Measurements from ENCODE around the gene METTL25.

METTL25 gene

DNA sequence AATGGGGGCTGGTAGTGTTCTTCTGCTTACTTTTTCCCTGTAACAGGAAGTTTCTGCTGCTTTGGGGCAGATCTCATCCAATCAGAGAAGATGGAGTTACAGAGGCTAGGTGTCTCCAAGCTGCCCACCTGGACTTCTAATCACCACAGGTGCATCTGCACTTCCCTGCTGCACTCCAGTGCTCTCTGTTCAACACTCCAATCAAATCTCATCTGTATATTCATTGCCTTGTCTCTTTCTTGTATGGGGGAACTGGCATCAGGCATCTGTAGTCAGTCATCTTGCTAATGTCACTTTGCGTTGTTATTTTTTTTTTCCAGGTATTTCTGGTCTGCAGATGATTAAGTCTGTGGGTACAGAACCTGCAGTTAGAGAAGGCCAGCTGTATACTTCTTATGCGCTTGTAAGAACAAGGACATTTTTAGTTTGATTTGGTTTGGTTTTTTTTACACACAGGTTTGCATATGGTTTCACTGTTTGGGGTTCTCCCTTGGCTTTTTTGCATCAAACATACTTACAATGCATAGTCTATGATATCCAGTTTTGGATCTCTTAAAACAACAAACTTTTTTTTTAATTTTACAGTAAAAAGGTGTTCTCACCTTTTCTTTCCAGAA, 116.0 kb downstream of the METTL25 start:
- no peak for DNase-seq

DNA sequence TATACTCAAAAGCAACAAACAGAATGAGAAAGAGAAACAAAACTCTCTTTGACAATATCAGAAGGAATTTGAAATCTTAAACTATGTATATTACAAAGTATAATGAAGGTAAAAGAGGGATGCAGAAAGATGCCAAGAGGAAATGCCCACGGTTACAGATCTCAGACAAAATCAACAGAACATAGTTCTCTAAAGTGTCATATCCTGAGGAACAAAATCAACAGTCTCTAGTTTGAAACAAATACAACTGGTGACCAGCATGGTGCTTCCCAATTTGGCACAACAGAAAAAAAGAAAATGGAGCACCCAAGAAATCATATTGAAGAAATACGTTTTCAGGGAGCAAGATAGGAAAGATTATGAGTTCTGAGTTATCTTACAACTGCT, 116.5 kb downstream of the METTL25 start:
- DNase-seq: no peak

DNA sequence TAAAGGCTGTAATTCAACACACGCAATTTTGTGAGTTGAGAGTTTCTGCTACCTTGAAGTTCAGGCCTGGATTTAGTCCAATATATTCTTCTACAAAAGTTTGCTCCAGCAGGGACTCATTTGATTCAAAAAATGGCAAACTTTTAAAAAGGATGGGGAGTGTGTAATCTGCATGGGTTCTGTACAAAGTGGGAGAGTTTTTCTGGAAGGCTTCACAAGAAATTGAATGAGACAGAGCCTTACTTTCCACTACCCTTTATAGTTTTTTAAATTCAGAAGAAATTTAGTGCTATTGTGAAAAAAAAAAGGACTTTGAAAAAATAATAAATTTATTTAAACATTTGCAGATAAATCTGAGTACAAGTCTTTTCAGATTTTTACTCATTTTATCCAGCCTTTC, 116.9 kb downstream of the METTL25 start:
- DNase-seq: no peak

DNA sequence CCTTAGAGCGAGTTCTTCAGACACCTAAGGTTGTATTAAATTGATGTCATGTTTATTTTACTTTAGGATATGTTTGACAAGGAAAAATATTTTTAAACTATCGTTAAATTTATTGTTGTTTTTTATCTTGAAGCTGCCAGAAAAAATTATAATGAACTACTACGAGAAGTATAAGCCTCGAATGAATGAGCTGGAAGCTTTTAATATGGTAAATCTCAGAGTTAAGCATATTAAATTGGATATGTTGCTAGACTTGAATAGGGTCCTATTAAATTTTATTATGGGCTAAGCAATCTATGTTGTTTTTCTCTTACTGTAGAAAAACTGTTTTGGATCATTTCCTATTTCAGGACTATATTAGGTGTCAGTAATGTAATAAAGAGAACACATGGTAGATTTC, 118.2 kb downstream of the METTL25 start:
- DNase-seq: no peak

DNA sequence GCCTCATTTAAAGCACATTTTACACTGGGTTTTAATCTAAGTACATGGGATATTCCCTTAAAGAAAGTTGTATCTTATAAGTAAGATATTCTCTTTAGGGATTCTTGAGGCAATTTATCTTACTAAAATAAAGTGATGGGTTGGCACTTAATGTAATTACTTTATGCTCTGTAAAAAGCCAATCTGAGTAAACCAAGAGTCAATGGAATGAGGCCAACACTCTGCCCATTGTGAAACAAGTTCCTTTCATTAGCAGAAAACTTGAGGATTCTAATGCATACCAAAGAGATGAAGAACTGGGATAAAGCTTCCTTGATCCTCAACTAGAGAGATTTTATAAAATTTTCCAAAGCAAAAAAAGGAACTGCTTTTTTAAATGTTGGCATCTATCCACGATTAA, 121.2 kb downstream of the METTL25 start:
- DNase-seq: no peak

DNA sequence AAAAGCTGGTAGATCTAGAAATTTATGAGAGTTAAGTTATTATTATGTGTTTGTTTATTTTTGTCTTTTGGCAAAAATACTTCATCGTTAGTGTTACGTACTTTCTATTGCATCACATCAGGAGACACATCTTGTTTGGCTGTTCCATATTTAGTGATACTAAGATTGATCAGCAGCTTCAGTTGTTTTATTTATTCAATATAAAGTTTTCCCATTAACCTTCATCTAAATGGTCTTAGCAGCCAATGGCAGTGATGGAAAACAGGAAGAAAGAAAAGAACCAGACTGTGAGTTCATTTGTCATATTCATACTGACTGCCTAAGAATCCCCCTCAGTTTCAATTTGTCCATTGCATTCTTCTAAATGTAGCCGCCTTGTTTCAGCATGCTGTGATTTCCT, 122.3 kb downstream of the METTL25 start:
- no peak for DNase-seq

DNA sequence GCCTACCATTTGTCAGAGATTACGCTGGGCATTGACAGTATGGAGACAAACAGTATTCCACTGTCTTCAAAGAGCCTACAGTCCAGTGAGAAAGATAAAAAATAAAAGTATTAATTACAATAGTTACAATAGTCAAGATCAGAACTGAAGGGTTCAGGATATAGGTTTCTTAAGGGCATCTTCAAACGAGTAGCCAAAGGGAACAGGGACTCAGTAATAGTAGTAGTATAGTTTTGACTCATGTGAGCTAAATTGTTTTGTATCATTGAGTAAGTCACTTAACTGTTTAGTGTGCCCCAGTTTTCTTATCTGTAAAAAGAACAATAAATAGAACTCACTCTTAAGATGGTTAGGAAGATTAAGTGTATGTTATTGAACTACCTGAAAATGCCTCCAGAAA, 123.6 kb downstream of the METTL25 start:
- no peak for DNase-seq

DNA sequence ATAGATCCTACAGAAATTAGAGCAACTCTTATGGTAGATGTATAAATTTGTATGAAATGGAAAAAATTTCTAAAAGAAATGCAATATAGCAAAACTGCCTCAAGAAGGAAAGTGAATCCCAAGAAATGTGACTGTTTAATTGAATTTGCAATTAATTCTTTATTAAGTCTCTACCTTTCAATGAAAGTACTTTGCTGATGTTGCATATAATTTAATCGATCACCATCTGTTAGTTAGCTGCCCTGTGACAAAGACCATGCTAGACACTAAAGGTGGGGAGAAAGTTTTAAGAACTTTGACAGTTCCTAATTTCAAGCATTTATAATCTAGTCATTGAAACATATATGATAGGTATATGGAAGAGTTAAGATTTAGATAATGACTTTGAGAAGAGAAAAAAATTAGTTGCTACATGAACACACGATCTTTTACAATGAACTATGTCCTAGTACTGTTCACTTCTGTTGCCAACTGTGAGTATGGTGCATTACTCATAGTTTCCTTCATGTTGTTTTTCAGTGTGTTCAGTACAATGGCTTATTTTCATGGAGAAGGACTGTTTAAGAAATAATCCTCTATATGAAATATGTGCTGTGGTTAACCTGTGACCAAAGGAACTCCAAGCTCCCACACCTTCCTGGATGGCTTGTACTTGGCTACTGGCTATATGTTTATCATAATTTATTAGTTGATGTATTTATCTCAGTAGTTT, 128.4 kb downstream of the METTL25 start:
- DNase-seq: no peak

DNA sequence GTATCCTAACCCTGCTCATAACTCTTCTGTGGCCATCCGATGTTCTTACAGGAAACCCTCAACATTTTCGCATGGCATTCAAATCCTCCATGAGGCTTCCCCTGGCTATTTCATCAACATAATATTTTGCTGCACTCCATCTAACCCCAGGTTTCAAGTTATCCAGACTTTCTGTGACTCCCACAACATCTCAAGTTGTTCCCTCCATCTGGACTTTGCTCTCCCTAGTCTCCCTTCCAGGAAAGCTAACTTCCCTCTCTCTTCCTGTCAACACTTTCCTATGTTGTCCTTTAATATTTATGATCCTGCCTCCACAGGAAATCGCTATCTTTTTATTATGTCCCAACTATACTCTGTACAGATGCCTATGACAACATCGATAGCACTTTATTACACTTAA, 146.1 kb downstream of the METTL25 start:
- DNase-seq: no peak

DNA sequence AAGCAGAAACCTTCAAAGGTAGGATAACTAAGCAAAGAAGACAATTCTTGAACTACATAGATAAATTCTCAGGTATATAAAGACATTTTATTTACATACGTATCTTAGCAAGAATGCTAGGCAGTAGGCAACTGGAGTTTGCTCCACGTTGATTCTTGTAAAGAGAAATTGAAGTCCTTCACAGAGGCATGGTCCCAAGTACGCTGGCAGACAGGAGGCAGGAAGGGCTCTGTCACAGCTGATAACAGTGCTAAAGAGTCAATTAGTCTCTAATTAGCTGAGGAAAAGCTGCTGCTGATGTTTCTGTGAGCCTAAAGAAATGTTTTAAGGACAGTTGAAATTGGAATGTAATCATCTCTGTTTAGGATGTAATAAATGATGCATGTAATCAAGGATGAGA, 146.8 kb downstream of the METTL25 start:
- DNase-seq: no peak

DNA sequence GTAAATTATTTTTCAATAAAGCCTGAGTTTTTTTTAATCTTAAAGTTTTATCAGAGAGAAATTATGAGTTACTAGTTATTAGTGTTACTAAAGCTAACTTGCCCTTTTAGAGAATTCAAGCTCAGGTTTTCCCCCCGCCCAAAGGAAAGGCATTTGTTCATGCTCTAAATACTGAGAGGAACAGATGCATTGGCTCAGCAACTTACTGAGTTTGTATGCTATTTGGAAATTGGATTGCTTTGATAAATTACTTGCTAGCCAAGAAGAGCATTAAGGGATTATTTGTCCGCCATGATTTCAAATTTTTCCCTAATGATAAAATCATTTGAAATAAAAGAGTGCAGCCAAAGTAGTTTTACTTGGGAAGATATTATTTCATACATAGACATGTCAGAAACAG, 149.4 kb downstream of the METTL25 start:
- no peak for DNase-seq

DNA sequence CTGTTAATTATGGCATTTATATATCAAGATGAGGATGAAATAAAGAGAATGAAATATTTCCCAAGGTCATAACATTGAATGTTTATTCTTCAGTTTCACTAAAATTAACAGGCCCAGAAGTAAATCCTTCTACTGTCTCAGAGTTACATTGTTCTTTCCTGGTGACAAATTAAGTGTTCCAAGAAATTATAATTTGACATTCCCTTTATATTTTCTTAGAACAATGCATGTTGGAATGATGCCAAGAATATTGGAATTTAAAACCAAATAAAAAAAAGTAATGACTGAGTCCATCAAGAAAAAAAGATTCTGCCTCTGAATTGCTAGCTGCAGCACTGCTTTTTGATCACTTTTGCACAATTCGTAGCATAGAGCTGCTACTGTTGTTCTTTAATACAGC, 152.1 kb downstream of the METTL25 start:
- DNase-seq: no peak

DNA sequence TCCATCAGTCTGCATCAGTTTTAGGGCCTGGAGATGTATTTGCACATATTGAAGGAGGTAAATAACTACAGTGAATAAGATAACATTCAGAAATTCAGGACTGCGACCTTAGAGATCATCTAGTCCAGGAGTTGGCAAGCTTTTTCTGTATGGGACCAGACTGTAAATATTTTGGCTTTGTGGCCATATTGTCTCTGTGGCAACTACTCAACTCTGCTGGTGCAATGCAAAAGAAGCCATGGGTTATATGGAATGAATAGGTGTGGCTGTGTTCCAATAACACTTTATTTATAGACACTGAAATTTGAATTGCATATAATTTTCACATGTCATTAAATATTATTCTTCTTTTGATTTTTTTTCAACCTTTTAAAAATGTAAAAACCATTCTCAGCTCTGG, 156.6 kb downstream of the METTL25 start:
- DNase-seq: no peak

DNA sequence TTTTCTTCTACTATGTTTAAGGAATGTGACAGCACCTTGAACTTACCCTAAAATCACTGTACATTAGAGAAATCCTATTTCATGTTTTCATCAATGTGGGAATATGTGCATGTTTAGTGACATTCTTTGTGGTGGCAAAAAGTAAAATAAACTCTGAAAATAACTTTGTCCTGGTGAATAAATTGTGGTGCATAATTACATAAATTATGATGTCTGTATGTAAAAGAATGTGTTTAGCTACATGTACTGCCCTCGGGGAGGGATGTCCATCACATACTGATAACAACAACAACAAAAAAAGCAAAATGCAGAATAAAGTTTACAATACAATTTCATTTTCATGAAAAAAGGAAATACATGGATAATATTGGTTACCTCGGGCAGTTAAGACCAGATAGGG, 157.3 kb downstream of the METTL25 start:
- DNase-seq: no peak

DNA sequence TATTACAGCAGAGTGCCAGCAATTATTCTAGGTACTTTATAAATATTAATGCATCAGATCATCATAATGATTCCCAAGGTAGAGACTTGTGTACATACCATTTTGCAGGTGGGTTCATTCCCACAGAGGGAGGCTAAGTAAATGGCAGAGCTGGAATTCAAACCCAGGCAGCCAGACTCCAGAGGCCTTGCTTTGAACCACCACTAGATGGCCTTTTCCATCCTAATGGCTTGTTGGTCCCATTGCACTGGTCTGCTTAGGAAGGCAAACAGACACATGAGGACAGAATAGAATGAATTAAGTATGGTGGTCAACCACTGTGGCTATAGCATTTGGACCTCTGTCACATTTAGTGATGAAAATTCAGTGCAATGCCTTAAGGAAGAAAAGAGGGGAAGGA, 158.7 kb downstream of the METTL25 start:
- no peak for DNase-seq

DNA sequence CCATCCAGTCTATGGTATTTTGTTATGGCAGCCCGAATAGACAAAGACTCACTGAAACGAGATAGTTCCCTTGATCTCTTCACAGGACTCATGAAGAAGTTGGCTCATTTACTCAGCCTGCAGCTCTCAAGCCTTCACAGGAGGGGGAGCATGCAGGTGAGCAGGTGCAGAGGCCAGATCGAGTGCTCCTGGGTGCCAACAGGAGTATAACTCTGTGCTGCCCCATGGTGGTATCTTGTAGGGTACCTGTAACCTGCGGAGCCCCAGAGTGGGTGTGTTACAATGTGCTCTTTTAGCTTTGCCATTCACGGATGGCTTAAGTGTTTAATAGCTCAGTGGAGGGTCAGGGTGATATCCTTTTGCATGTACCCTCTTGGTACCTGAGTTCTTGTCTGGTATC, 159.5 kb downstream of the METTL25 start:
- no peak for DNase-seq

DNA sequence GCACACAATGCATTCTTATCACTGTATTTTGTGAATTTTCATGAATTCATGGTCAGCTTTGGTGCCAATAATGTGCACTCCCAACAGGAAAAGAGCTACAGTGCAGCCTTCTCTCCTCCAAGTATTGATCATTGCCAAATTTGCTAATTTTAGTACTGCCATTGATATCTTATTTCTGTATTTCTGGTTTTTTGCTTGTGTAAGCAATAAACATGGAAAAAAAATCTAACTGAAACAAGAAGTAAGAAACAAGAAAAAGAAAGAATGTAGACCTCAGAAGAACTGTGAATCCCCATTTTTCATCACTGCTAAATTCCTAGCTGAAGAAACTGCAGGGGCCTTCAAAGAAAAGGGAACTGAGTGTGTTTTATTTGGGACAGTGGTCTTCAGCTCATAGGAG, 161.2 kb downstream of the METTL25 start:
- DNase-seq: no peak

DNA sequence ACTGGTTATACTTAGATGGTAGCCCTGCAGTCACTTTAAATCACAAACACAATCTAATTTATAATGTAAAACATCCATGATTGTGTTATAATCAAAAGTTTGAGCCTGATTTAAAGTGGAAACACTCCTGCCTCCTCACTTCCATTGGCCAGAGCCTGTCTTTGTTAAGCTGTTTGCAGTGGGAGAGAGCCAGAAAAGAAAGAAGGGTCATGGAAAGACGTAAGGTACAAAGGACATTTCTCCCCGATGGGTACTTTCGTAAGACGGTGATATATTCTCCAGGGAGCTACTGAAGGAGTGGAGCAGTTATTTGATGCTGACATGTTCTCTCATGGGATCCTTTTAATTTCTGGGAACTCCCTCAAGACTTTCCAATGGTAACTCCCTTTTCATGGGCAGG, 164.0 kb downstream of the METTL25 start:
- DNase-seq: no peak

DNA sequence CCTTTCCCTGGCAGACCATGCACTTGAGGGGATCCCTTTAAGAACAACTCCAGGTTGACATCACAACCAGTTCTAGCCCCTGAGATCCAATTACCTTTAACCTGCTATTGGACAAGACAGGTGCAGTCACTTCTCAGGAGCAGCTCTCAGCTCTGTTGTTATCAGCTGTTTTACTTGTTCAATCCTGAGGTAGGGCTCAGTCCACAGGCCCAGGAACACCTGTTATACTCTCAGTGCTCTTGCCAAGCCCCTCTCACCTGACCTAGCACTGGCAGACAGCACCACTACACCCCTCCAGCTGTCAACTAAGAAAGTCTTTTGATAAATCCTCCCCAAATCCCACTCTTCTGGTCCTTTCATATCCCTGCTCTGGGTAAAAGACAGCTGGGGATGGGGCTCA, 164.4 kb downstream of the METTL25 start:
- DNase-seq: no peak

DNA sequence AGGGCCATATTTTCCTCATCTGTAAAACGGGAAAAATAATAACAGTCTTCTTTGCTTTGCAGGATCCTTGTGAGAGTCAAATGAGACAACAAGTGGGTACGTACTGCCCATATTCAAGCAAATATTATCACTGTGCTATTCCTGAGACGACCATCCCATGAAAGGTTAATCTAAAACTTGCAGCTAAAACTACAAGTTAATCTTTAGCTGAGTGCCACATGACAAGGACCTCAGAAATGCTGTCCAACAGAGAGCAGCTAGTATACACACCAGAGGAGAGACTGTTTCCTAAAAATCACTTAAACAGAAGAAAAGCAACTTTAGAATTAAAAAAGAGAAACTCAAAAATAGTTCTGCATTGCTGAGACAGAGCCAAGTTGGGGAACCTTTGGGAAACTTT, 165.7 kb downstream of the METTL25 start:
- no peak for DNase-seq

DNA sequence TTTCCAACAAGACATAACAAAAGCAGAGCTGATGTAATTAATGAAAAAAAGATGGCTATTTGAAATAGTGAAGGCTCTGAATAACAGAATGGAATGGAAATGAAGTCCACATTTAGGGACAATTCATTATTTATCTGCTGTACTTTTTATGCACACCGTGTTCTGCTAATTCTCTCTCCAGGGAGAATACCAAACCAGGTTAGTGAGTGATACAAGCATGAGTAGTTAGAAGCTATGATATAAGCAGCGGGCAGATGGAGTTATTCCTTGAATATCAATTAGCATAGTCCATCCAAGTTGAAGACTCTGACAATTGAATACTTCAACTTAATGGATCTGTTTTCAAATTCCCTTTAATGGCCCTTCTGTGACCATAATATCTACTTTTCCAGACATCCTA, 166.3 kb downstream of the METTL25 start:
- no peak for DNase-seq

DNA sequence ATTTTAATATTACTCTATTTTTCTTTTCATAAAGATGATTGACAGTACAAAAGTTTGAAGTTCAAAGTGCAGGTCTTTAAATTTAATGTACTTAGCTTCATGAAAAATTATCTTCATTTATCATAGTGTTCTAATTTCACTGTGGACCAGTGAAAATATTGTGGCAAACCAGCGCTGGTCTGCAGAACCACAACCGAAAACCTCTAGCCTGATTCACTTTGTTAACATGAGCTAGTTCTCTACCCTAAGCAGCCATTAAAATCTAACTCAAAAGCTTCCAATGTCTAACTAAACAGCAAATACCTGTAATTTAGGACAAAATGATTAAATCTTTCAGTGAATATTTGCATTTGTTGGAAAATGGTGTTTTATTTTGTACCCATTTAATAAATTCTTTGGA, 167.3 kb downstream of the METTL25 start:
- DNase-seq: no peak

DNA sequence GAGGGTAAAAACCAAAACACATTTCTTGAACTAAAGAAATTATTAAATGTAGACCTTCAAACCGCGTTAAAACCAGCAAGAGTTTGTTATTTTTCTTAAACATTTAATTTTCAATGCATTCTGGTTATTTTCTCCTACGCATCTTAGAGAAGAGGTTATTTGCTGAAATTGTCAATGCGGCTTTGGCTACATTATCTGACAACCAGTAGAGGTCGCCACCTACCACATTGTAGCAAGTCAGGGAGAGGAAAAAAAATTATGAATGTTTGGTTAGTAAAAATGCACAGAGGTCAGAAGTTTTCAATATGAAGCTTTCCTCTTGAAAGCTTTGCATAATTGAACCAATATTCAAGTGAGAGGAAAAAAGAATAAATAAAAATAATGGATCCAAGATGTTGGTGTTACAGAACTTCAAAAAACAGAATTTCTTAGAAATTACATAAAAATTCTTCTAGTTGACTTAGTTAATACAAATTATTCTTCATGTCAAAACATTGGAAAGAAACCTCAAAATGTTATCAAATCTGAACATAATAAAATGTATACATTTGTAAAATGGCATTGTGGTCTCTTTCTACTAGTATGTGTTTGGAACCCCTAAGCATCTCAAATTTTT, 168.9 kb downstream of the METTL25 start:
- no peak for DNase-seq

All from NCI-H1436 treated with DMSO at 0.1 percent for 48 hours (cell line).